HG03469 (cell line): ENCODE results near the gene CACNA1D.

Experiments
- ATAC-seq: cut with Tn5 transposase; IDR thresholded peaks from one replicate; pipeline ENCODE4 v1.9.1; 2021; ENCODE audit warnings: mild to moderate bottlenecking, moderate library complexity, moderate number of reproducible peaks; ENCODE audit not compliant: unreplicated experiment

Gene CACNA1D

GRCh38 chr3:53774414-53774813 is 280.0 kb downstream of the CACNA1D start:
- no peak for ATAC-seq

- no peak for ATAC-seq
Observed at GRCh38 chr3:53775018-53775417, 280.6 kb downstream of the CACNA1D start.

GRCh38 chr3:53775834-53776251 is 281.4 kb downstream of the CACNA1D start:
- ATAC-seq = no peak

- ATAC-seq = no peak
Observed at GRCh38 chr3:53776494-53777101, 282.2 kb downstream of the CACNA1D start.

DNA sequence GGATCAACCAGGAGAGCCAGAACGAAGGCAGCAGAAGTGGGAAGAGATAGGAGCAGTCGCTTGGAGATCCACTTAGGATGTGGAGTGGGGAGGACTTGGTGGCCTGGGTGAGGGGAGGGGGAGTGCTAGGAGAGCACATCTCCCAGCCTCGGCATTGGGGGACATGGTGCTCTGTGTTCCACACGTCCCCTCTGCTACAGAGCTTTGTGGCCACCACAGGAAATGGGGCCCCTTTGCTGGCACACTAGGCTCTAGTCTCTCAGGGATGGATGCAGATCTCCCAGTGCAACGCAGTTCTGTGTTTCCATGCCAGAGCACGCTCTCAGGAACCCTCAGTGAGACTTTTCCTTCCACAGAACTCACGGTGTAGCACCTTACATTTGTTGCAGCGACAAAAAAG is 283.1 kb downstream of the CACNA1D start:
- ATAC-seq = no peak

DNA sequence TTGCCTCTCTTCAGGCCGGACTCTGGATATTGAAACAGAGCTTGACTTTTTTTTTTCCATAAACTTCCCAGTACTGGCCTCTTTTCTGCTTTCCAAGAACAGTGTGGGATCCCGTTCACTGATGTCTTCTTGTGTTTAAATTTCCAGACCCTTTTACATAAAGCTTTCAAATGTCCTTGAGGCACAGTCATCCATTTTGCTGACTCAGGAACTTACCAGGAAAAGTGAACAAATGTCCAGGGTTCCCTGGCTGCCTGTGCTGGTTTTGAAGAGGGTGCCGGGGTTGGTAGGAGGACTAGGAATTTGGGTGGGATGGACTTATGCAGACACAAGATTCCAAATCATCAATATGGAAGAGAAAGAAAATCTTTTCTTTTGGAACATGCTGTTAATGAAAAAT is 283.7 kb downstream of the CACNA1D start:
- ATAC-seq = no peak

DNA sequence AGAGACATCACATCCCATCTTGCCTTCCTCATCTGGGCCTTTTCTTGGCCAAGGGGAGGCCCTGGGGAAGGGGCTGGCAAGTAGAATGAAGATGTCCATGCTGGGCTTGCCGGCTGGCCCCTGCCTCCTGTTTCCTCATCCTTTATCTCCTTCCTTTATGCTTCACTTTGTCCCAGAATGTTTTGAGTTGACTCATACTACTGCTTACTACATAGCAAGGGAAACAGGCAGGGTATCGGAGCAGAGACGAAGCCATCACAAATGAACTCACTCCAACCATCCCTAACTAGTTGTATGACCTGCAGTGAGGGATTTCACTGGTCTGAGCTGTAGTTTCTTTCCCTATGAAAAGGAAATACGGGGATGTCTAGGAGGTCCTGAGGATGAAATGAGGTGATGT is 285.8 kb downstream of the CACNA1D start:
- ATAC-seq = no peak

- ATAC-seq = no peak
Observed at GRCh38 chr3:53780806-53781205, 286.4 kb downstream of the CACNA1D start.

DNA sequence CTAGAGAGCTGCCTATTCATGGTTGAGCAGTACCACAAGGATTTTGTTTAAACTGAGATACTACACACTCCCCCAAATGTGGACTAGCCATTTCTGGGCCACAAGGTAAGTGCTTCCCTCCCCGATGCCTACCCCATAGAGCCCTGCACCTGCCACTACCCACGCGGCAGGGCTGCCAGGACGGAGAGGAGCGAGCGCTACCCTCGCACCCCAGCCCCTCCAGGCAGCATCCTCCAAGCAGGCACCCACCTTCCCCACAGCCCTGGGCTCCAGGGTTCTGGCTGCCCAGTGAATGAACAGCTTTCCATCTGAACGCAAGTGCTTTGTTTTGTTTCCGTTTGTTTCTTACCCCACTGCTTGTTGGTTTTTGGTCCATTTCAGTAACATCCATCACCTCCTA is 292.6 kb downstream of the CACNA1D start:
- no peak for ATAC-seq

DNA sequence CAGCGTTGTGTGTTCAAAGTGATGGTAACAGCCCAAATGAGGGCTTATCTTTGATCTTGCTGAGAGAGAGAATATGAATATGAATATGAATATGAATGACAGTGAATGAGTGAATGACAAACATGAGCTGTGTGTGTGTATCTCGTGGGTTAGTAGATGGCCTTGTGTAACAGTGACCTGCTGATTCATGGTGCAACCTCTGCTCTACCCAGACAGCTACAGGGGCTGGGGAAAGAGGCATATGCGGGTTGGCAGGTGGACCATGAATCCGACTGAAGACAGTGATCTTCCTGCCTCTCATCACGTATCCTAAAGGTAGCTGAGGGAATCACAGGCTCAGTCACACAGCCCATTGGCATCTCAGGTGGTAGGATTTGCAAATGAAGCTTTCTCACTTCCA is 293.6 kb downstream of the CACNA1D start:
- ATAC-seq = no peak

- ATAC-seq = no peak
Observed at GRCh38 chr3:53789459-53789858, 295.0 kb downstream of the CACNA1D start.

DNA sequence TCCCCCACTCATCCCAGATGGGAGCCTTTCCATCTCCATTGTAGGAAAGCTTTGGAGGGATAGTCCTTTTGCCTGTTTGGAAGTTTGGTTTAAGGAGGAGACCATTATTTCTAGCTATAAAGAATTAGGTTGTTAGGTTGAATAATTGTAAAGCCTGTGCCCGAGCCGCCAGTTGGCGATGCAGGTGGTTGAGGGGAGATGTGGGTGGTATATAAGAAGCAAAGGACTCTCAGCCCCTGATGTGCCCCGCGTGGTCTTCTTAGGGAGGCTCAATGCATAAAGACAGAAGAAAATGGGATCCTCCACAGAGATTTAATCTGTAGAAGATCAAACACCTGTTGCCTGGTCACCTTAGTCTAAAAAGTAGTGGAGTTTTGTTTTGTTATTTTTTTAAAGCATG is 296.1 kb downstream of the CACNA1D start:
- ATAC-seq = no peak

- ATAC-seq = no peak
Observed at GRCh38 chr3:53791317-53791716, 296.9 kb downstream of the CACNA1D start.

DNA sequence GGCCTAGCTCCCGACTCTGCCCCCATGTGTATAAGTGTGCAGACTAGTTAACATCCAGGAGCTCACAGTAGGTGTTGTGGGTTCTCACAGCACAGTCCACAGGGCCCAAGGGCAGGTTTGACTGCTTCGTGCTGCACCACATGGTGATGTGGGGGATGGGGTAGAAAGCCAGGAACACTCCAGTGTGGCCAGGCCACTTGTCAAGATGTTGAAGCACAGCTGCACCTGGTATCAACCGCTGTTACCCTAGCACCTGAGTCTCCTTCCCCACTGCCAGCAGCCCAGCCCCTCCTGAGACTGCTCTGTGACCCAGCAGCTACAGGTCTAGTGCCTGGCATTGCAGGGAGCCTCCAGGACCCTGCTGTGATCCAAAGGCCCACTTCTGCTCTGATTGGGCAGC is 298.5 kb downstream of the CACNA1D start:
- no peak for ATAC-seq

DNA sequence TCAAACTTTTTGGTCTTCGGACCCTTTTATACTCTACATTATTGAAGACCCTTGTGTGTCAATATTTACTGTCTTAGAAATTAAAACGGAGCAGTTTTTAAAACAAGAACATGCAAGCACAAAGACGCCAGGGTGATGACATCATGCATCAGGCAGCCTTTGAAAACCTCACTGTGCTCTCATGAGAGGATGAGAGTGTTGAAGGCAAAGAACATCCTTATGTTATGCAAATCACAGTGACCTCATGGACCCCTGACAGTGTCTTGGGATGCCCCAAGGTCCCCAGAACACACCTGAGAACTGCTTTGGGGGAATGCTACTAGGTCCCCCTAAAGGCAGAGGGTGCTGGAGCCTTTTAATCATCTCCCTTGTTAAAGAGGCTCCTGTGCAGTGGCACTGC is 300.2 kb downstream of the CACNA1D start:
- no peak for ATAC-seq

GRCh38 chr3:53795176-53795575 is 300.8 kb downstream of the CACNA1D start:
- ATAC-seq = no peak

GRCh38 chr3:53795789-53796560 is 301.6 kb downstream of the CACNA1D start:
- no peak for ATAC-seq

GRCh38 chr3:53798144-53798543 is 303.7 kb downstream of the CACNA1D start:
- ATAC-seq = no peak

DNA sequence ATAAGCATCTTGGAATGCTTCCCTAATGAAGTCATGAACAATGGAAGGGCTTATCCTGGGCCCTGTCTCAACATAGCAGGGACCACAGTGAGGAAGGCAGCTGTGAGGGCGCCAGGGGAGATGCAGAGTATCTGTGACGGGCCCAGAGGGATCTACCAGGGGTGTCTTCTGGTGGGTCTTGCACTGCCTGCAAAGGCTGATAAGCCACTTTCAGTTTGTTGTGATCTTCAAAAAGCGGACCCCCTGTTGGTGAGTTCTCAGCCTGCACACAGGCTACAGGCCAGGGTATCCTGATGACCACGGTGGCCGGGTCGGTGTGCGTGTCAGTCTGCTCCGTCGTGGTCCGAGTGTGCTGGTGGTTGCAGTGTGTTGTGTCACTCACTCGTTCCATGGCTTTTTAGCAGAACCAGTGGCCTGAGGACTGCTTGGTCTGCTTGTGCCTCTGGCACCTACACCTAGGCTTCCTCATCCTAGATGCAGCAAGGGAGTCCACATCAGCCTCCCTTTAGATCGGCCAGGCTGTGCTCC is 305.0 kb downstream of the CACNA1D start:
- ATAC-seq = no peak

DNA sequence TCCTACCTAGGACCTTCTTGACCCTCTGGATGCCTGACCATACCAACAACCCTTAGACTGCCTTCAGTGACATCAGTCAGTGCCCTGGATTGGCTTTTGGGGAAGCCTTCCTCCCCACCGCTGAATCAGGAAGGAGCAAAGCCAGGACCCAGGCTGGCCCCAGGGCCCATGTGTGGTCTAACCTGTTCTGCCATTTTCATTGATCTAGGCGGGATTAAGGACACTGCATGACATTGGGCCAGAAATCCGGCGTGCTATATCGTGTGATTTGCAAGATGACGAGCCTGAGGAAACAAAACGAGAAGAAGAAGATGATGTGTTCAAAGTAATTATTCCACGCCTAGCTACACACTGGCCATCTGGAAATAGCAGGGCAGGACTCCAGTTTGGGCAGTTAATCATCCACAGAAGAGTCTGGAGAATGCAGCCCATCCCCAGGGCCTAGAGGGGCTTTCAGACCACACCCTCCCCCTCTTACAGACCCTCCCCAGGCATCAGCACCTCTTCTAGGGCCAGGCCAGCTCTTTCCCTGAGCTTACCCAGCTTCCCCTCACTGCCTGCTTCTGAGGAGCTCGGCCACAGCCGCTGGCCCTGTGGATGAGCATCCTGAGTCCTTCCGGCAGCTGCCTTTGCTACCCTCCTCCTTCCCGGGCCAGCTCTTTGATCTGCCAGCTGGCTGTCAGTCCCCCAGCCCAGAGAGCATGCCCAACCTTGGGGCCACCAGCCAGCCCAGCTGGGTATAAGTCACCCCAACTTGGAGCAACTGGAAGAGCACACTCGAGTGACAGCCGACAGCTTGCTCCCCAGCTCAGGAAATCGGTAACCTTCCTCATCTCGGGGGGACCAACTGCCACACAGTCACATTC is 305.9 kb downstream of the CACNA1D start:
- ATAC-seq = no peak

GRCh38 chr3:53801319-53801718 is 306.9 kb downstream of the CACNA1D start:
- ATAC-seq = no peak
